Measurements from ENCODE around the gene IP6K2. TPM values are rescaled to one million over a fixed set of nuclear protein-coding genes. Genes with fewer than 3 reads are reported as not detected.

Gene IP6K2
- total and polyA plus RNA-seq, 10 donors, result 62.1 to 105 (median 77.0) TPM

DNA sequence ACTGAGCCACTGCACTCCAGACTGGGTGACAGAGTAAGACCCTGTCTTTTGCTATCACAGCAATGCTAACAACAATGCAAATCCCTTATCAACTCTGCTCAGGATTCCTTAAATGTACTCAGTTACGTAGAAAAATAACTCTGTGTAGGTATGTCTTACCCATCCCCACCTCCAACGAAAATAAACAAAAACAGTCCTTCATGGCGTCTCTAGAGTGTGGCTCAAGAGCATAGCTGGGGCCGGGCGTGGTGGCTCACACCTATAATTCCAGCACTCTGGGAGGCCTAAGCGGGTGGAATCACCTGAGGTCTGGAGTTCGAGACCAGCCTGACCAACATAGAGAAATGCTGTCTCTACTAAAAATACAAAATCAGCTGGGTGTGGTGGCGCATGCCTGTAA lies 18.1 kb downstream of the IP6K2 start:
- no peaks in the 10 kb centered on the region for H3K27me3 ChIP-seq (replicated peaks in 1 of 7)
- peaks cover 0 to 87% (median 28%) of the 10 kb centered on the region in 6 donors for H3K4me1 ChIP-seq
- WGBS, 5 donors, result 94 to 98% (median 97%) methylated on average over 8 of the region's 8 CpGs
- intact Hi-C loops (cut with DNase I; ENCODE audit: low total_unique reads), result no loop called here
- peak; percentile 41 for DNase-seq
- no peaks in the 10 kb centered on the region for H3K9me3 ChIP-seq
- H3K4me3 ChIP-seq, result no peak overlapping the region
- no peak for TF ChIP-seq POLR2A (IDR thresholded peaks at IDR 0.05)
- no peak for TF ChIP-seq POLR2AphosphoS5 (IDR thresholded peaks at IDR 0.05)
- TF ChIP-seq, protein P1, sequence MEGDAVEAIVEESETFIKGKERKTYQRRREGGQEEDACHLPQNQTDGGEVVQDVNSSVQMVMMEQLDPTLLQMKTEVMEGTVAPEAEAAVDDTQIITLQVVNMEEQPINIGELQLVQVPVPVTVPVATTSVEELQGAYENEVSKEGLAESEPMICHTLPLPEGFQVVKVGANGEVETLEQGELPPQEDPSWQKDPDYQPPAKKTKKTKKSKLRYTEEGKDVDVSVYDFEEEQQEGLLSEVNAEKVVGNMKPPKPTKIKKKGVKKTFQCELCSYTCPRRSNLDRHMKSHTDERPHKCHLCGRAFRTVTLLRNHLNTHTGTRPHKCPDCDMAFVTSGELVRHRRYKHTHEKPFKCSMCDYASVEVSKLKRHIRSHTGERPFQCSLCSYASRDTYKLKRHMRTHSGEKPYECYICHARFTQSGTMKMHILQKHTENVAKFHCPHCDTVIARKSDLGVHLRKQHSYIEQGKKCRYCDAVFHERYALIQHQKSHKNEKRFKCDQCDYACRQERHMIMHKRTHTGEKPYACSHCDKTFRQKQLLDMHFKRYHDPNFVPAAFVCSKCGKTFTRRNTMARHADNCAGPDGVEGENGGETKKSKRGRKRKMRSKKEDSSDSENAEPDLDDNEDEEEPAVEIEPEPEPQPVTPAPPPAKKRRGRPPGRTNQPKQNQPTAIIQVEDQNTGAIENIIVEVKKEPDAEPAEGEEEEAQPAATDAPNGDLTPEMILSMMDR (IDR thresholded peaks at IDR 0.05 in 8 of 11, conservative IDR thresholded peaks at IDR 0.05 in 3 of 11), result no peak
- peaks cover 0 to 83% (median 32%) of the 10 kb centered on the region in 6 donors for H3K36me3 ChIP-seq
- no peak overlapping the region for H3K27ac ChIP-seq

DNA sequence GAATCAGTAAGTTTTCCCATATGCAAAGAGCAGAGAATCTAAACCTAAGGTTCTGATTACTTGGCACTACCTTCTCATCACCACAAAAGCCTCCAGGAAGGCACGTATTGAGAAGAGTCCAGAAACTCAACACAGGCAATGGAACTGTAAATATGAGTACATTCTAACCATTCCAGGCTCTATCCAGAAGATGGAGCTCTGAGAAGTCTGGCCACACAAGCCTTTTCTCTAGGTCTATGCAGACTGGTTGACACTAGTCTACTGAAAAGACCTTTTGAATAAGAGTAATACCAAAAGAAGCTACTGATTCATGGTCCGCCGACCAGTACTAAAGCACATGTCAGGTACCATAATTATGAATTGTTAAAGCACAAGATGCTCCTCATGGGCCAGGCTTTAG lies 19.1 kb downstream of the IP6K2 start:
- H3K36me3 ChIP-seq, result peaks cover 0 to 89% (median 41%) of the 10 kb centered on the region in 6 donors
- H3K27me3 ChIP-seq (replicated peaks in 1 of 7), result no peaks in the 10 kb centered on the region
- WGBS, 5 donors, result 87 to 93% (median 89%) methylated on average over 3 of the region's 3 CpGs
- no peaks in the 10 kb centered on the region for H3K9me3 ChIP-seq
- TF ChIP-seq, protein P1 (IDR thresholded peaks at IDR 0.05 in 8 of 11, conservative IDR thresholded peaks at IDR 0.05 in 3 of 11), result no peak
- TF ChIP-seq POLR2A (IDR thresholded peaks at IDR 0.05), result no peak
- peaks cover 0 to 86% (median 24%) of the 10 kb centered on the region in 6 donors for H3K4me1 ChIP-seq
- no peak overlapping the region for H3K27ac ChIP-seq
- no peak overlapping the region for H3K4me3 ChIP-seq
- intact Hi-C loops (cut with DNase I; ENCODE audit: low total_unique reads), result no loop called here
- DNase-seq, result no peak

DNA sequence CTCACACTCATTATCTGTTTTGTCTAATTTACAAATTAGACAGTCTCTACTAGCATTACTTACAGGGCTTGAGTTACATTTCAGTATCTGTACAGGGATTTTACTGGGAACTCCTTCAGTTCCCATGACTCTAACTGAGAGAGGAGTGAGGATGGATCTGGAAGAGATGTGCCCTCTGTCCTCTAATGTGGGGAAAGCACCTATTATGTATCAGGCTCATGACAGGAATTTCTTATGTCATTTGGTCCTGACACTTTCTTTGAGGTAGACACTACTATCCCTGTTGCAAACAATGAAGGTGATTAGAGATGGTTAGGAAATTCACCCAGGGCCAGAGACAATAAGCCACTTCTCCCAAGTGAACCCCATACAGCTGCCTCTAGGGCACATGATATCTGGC lies 20.4 kb downstream of the IP6K2 start:
- TF ChIP-seq POLR2AphosphoS5 (IDR thresholded peaks at IDR 0.05) (no peak), POLR2A (IDR thresholded peaks at IDR 0.05) (no peak)
- TF ChIP-seq, protein P1 (IDR thresholded peaks at IDR 0.05 in 8 of 11, conservative IDR thresholded peaks at IDR 0.05 in 3 of 11), result no peak
- Histone ChIP-seq H3K27me3 (replicated peaks in 1 of 7) (no peaks in the 10 kb centered on the region), H3K27ac (peak overlapping the region in 1 of 8 donors; percentile 21), H3K36me3 (peaks cover 0 to 90% (median 52%) of the 10 kb centered on the region in 6 donors), H3K9me3 (no peaks in the 10 kb centered on the region), H3K4me1 (peaks cover 0 to 72% (median 18%) of the 10 kb centered on the region in 6 donors), H3K4me3 (no peak overlapping the region)
- DNase-seq, result no peak
- intact Hi-C loops (cut with DNase I; ENCODE audit: low total_unique reads), result no loop called here

DNA sequence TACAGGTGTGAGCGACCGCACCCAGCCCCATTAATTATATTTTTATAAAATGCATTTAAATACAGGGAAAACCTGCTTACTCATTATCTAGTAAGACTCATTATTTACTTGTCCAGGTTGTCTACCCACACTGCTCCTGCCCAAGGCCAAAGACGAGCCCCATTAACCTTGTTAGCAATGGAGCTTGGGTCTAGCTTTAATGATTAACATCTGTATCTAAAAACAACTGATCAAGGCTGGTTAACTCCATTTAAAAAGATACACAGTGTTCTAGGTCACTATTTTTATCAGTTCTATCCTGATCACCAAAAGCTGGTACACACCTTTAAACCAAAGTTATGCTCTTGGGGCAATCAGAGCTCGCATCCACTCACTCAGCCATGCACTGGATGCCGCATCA lies 20.9 kb downstream of the IP6K2 start:
- Histone ChIP-seq H3K4me1 (peaks cover 0 to 69% (median 18%) of the 10 kb centered on the region in 6 donors), H3K36me3 (peaks cover 0 to 90% (median 55%) of the 10 kb centered on the region in 6 donors), H3K27ac (peak overlapping the region in 2 of 8 donors; percentile 70 to 71), H3K27me3 (replicated peaks in 1 of 7) (no peaks in the 10 kb centered on the region), H3K4me3 (no peak overlapping the region), H3K9me3 (no peaks in the 10 kb centered on the region)
- TF ChIP-seq POLR2A (IDR thresholded peaks at IDR 0.05), result no peak
- TF ChIP-seq POLR2AphosphoS5 (IDR thresholded peaks at IDR 0.05), result no peak
- TF ChIP-seq, protein P1 (IDR thresholded peaks at IDR 0.05 in 8 of 11, conservative IDR thresholded peaks at IDR 0.05 in 3 of 11), result no peak
- no peak for DNase-seq
- intact Hi-C loops (cut with DNase I; ENCODE audit: low total_unique reads), result no loop called here
- 94 to 98% (median 97%) methylated on average over 5 of the region's 5 CpGs for WGBS, 5 donors
